Upper lobe of right lung (tissue), 1 donor: ENCODE results near the gene UBQLN1. TPM values are rescaled to one million over a fixed set of nuclear protein-coding genes. Genes with fewer than 3 reads are reported as not detected.
"Not testable (repeated sequence)": the region's sequence is repeated elsewhere in the genome, so short reads cannot be mapped to it uniquely, and the experiment has no call there.

Experiments
- ATAC-seq: fragments of 200-7000 bp; cut with Tn5 transposase; one replicate; pipeline ENCODE4 v1.9.1; 2020; ENCODE audit warnings: mild to moderate bottlenecking, moderate library complexity
- DNase-seq: peaks from one replicate; pipeline ENCODE4 v3.0.0-alpha.2; 2020
- H3K27ac ChIP-seq: fragments of 200-600 bp; one replicate; pipeline ENCODE4 v1.8.0; 2022
- H3K27me3 ChIP-seq: fragments of 200-600 bp; one replicate; pipeline ENCODE4 v1.8.0; 2022; ENCODE audit warnings: mild to moderate bottlenecking
- H3K36me3 ChIP-seq: fragments of 200-600 bp; one replicate; pipeline ENCODE4 v1.8.0; 2022
- H3K4me1 ChIP-seq: fragments of 200-600 bp; one replicate; pipeline ENCODE4 v1.8.0; 2022
- H3K4me3 ChIP-seq: fragments of 200-600 bp; one replicate; pipeline ENCODE4 v1.8.0; 2022; ENCODE audit warnings: mild to moderate bottlenecking
- H3K9me3 ChIP-seq: fragments of 200-600 bp; one replicate; pipeline ENCODE4 v1.8.0; 2022
- CTCF ChIP-seq: fragments of 200-600 bp; IDR thresholded peaks from one replicate; pipeline ENCODE4 v1.8.0; 2022; ENCODE audit warnings: antibody characterized with exemption
- intact Hi-C: fragments of 100-400 bp; cut with DNase I; formaldehyde crosslinking; loops from one replicate; pipeline ENCODE4 v1.11.0; 2022
- total RNA-seq: library from RNA; stranded (reverse); fragmentation: NEBNext Ultra II Directional; extraction: Animal tissue kit (Norgen Biotek cat#: 25700); gene quantifications from one replicate; pipeline ENCODE4 v1.2.1, GENCODE V29; 2021
- donor health status: DM: no; HTN: yes; CAD: no; lungs with severe emphysema.

The UBQLN1 gene
- total RNA-seq, 1 donor from 2014 or later = 93.7 TPM

GRCh38 chr9:83622939-83623678, 84.6 kb downstream of the UBQLN1 start, which contains the start of gene IDNK:
Gene IDNK, plus strand, starts transcription at chr9:83623143. Its CDS starts 29 bp downstream, at chr9:83623172.
- no peaks in the 10 kb centered on the region for H3K27me3 ChIP-seq
- peak within 1 kb of the TSS; percentile 72 for H3K4me3 ChIP-seq

GRCh38 chr9:83622433-83622938, 85.3 kb downstream of the UBQLN1 start:
- DNase-seq (no peak), ATAC-seq (peak; percentile 86)
- no peaks in the 10 kb centered on the region for H3K27me3 ChIP-seq
- H3K4me1 ChIP-seq = peaks cover 9% of the 10 kb centered on the region
- peaks cover 10% of the 10 kb centered on the region for H3K36me3 ChIP-seq
- no peak for TF ChIP-seq CTCF
- peak overlapping the region; percentile 96 for H3K27ac ChIP-seq
- H3K9me3 ChIP-seq = no peaks in the 10 kb centered on the region
- intact Hi-C loops = no loop called here
- peak overlapping the region; percentile 72 for H3K4me3 ChIP-seq

More at GRCh38 chr9:83622939-83623678, 84.6 kb downstream of the UBQLN1 start, which contains the start of gene IDNK:
- H3K27ac ChIP-seq = peak within 1 kb of the TSS; percentile 96
- ATAC-seq (peak; percentile 93), DNase-seq (peak; percentile 90)
- TF ChIP-seq CTCF = no peak
- no peaks in the 10 kb centered on the region for H3K9me3 ChIP-seq
- H3K4me1 ChIP-seq = peaks cover 9% of the 10 kb centered on the region
- H3K36me3 ChIP-seq = peaks cover 16% of the 10 kb centered on the region
- intact Hi-C loops = no loop called here

- peak; percentile 74 for TF ChIP-seq CTCF
- intact Hi-C loops = no loop called here
- Histone ChIP-seq H3K9me3 (no peaks in the 10 kb centered on the region), H3K27ac (no peak overlapping the region), H3K27me3 (no peaks in the 10 kb centered on the region), H3K4me1 (peaks cover 9% of the 10 kb centered on the region), H3K36me3 (no peaks in the 10 kb centered on the region), H3K4me3 (no peak overlapping the region)
- ATAC-seq = peak; percentile 54
- no peak for DNase-seq
These were observed 86.7 kb downstream of the UBQLN1 start for GRCh38 chr9:83620841-83621636.

GRCh38 chr9:83617299-83617698, 90.5 kb downstream of the UBQLN1 start:
- Histone ChIP-seq H3K4me3 (no peak overlapping the region), H3K27ac (no peak overlapping the region), H3K4me1 (no peaks in the 10 kb centered on the region), H3K36me3 (no peaks in the 10 kb centered on the region), H3K27me3 (no peaks in the 10 kb centered on the region), H3K9me3 (no peaks in the 10 kb centered on the region)
- ATAC-seq (no peak), DNase-seq (no peak)
- intact Hi-C loops = no loop called here
- TF ChIP-seq CTCF = no peak

GRCh38 chr9:83613298-83613697, 94.5 kb downstream of the UBQLN1 start:
- H3K27ac ChIP-seq, H3K4me1 ChIP-seq, H3K36me3 ChIP-seq, H3K27me3 ChIP-seq, H3K9me3 ChIP-seq, DNase-seq, H3K4me3 ChIP-seq, ATAC-seq, intact Hi-C loops: not testable (repeated sequence)

Other genes starting within 250 kb of the UBQLN1 start
- 10.8 TPM for gene FRMD3, start 169.6 kb downstream of the UBQLN1 start, total RNA-seq
- 6.2 TPM for gene IDNK, start 84.8 kb downstream of the UBQLN1 start, total RNA-seq
- 5.4 TPM for gene GKAP1, start 109.8 kb upstream of the UBQLN1 start, total RNA-seq
- gene KIF27, start 213.5 kb upstream of the UBQLN1 start, total RNA-seq = 7.8 TPM